ENCODE results near the gene ZNF317.
"Not testable (repeated sequence)": the region's sequence is repeated elsewhere in the genome, so short reads cannot be mapped to it uniquely, and the experiment has no call there.

ZNF317 gene

DNA sequence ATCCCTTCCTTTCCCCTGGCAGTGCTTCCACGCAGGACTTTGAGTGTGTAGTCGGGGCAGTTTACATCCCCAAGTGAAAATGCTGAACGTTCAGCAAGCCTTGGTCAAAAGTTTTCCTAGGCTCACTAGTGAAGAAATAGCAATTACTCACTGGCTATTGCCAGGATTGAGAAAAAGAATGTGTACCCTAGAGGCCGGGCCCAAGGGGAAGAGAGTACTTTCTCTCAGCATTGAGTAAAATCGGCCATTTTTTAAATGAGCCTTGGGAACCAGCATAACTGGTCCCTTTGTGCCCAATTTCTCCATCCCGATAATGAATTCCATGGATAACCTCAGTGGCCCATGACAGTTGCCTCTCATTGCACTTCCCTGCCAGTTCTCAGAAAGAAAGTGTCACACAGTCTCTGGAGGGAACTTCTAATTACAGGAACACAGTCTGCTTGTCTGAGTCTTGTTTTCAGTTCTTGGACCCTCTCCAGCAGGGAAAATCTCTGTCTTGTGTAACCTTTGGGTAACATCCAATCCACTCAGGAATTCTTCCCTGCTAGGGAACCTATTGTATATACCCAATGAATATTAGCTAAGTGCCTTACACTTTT is 31.3 kb downstream of the ZNF317 start:
- in situ Hi-C loops (cut with MboI; ENCODE audit: low sequenced_read_pairs), result no loop called here

DNA sequence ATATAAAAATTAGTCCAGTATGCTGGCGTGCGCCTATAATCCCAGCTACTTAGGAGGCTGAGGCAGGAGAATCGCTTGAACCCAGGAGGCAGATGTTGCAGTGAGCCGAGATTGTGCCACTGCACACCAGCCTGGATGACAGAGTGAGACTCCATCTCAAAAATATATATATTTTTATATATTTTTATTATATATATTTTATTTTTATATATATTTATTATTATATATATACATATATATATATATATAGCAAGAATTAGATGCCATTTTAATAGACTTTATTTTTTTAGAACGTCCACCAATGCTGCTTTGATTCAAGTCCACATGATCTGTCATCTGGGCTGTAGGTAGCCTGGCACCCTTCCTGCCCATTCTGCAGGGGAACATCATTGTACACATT is 35.1 kb downstream of the ZNF317 start:
- in situ Hi-C loops (cut with MboI; ENCODE audit: low sequenced_read_pairs), result no loop called here

DNA sequence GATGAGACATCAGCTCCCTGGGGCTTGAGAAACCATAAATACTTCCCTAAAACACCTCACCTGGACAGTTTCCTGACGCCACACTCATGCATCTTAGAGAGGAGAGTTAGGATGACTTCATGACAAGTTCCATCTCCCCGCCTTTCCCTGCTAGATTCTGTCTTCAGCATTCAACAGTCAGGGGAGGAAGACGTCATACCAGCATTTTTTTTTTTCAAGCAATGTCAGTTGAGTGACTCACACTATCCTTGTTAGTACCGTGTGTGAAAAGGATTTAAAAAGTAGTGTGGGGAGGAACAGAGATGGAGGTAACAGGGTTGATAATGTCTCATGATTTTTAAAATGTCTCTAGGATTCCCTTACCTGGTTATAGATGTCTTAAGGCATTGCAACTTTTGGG is 38.7 kb downstream of the ZNF317 start, which contains the start of gene OR7D2:
Gene OR7D2 (plus strand): TSS at position 79 of the 400 bp plus-strand sequence. CDS start 6,803 bp downstream, outside the sequence.
- in situ Hi-C loops (cut with MboI; ENCODE audit: low sequenced_read_pairs), result no loop called here

DNA sequence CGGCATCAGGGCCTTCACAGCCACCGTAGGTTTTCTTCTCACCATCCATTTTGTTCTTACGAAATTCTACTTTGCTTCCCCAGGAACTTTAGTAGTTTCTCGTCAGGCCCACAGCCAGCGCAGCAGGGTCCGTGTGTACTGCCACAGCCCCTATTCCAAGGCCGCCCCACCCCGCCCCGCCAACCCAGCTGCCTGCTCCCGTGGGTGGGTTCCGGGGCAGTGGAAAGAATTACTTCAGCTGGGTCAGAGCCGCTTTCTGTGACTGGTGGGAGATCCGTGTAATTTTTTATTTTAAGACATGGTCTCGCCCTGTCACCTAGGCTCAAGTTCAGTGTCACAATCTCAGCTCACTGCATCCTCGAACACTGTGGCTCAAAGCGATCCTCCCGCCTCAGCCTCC is 42.8 kb downstream of the ZNF317 start:
- in situ Hi-C loops (cut with MboI; ENCODE audit: low sequenced_read_pairs), result no loop called here

DNA sequence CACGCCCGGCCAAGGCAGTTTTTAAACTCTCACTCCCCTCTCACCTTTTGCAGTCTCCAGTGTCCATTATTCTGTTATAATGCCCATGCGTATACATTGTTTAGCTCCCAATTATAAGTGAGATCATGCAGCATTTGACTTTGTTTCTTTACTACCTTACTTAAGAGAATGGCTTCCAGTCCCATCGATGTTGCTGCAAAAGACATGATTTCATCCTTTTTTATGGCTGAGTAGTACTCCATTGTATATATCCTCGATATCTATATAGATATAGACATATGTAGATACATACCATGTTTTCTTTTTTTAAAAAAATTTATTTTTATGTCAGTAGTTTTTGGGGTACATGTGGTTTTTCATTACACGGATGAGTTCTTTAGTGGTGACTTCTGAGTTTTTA is 47.0 kb downstream of the ZNF317 start:
- in situ Hi-C loops (cut with MboI; ENCODE audit: low sequenced_read_pairs), result no loop called here

DNA sequence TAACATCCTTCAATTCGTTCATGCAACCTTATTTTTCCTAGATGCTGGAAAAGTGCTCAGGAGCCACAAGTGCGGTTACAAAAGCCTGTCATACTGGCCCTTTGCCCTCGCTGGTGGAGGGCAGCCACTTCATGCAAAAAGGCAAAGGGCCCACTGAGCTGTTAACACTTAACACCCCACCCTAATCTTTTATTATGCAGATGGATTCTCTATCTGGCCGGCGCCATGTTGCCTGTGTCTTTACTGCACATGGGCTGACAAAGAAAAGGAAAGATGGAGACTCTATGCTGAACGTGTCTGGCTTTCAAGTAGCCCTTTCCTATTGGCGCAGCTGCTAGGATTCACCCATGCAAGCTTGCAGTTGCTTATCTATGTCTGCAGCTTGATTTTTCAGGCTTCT is 49.3 kb downstream of the ZNF317 start:
- in situ Hi-C loops (cut with MboI; ENCODE audit: low sequenced_read_pairs), result no loop called here

DNA sequence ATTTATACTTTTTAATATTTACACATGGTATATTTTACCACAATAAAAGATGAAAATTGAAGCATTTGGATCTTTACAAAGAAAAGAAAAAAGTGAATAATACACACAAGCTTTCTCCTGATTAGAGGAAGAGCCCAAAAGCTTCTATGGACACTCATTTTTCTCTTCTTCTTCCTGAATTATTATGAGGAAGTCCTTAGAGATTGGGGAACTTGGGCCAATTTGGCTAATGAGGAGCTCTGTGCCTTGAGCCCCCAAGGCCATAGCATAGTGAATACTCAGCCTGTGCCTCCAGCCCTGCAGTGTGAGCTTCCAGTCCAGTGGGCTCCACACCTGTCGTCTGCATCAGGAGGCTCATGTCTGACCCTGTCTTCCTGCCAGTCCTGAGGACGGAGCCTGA is 57.8 kb downstream of the ZNF317 start:
- in situ Hi-C loops (cut with MboI; ENCODE audit: low sequenced_read_pairs), result not testable (repeated sequence)

DNA sequence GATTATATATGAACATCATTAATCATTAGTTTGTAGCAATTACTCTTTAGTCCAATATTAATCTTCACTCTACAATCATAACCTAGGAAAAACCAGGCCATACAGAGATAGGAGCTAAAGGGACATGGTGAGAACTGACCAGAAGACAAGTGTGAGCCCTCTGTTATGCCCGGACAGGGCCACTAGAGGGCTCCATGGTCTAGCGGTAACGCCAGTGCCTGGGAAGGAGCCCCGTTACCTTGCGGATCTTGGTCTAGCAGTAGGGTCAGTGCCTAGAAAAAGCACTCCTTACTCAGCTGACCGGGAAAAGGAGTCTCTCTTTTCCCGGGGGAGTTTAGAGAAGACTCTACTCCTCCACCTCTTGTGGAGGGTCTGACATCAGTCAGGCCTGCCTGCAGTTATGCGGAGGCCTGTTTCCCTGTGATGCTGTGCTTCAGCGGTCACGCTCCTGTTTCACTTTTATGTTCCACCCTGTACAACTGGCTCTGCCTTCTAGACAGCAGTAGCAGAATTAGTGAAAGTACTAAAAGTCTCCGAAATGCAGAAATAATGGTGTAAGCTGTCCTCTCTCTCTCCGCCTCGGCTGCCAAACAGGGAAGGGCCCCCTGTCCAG is 65.4 kb downstream of the ZNF317 start:
- in situ Hi-C loops (cut with MboI; ENCODE audit: low sequenced_read_pairs), result no loop called here
